Endothelial cell of umbilical vein (primary cell): ENCODE results near the gene URAD. TPM values are rescaled to one million over a fixed set of nuclear protein-coding genes. Genes with fewer than 3 reads are reported as not detected.

Experiments
- BruUV-seq: library from RNA; stranded (reverse); fragments of 400-500 nt; replicated peaks from 2 replicates; lab custom pipeline; 2021; lab: Mats Ljungman, UMichigan
- CTCF ChIA-PET: fragments of 300-600, 350-600 bp; sonication (Branson Sonifier 250); formaldehyde crosslinking; loops from one replicate; lab custom pipeline; 2021; ENCODE audit warnings: antibody characterized with exemption, inconsistent platforms; lab: Charles Lee
- POLR2A ChIA-PET: fragments of 300-600, 350-600 bp; sonication (Branson Sonifier 250); formaldehyde crosslinking; loops from one replicate; lab custom pipeline; 2021; ENCODE audit warnings: antibody characterized with exemption, inconsistent platforms; lab: Charles Lee
- DNase-seq: peaks from one replicate; pipeline ENCODE4 v3.0.0-alpha.2; 2011; ENCODE audit warnings: low read depth, low spot score
- FAIRE-seq: peaks from 2 replicates; lab custom pipeline; 2011; peaks lifted over from hg19 to GRCh38; lab: Jason Lieb, UNC
- H2AFZ ChIP-seq: 2 replicates; pipeline ENCODE4 v1.6.0; 2012; ENCODE audit warnings: low read depth, low read length, control low read depth, inconsistent platforms
- H3K27ac ChIP-seq: 2 replicates; pipeline ENCODE4 v1.5.1; 2011; ENCODE audit warnings: low read depth, mild to moderate bottlenecking, control low read depth, low read length, moderate library complexity; ENCODE audit not compliant: insufficient read depth
- H3K27me3 ChIP-seq, 2 experiments: 2 replicates each; pipeline versions ENCODE4 v1.6.0 to v1.6.1; 2011; ENCODE audit warnings: low read length in 2 of 2, mixed read lengths in 1 of 2; ENCODE audit not compliant: control insufficient read depth in 2 of 2, insufficient read depth in 2 of 2
- H3K36me3 ChIP-seq, 2 experiments: 2 replicates in 1 of 2; 3 replicates in 1 of 2; pipeline ENCODE4 v1.5.1; 2011; ENCODE audit warnings: low read length in 2 of 2, mild to moderate bottlenecking in 1 of 2, moderate library complexity in 1 of 2; ENCODE audit not compliant: control insufficient read depth in 2 of 2, insufficient read depth in 2 of 2; ENCODE audit errors: extremely low read depth in 1 of 2
- H3K4me1 ChIP-seq: 3 replicates; pipeline ENCODE4 v1.5.1; 2011; ENCODE audit warnings: mild to moderate bottlenecking, low read length; ENCODE audit not compliant: control insufficient read depth, insufficient read depth; ENCODE audit errors: extremely low read depth
- H3K4me2 ChIP-seq: 2 replicates; pipeline ENCODE4 v1.6.1; 2011; ENCODE audit warnings: low read length, control low read depth, mixed read lengths; ENCODE audit not compliant: insufficient read depth
- H3K4me3 ChIP-seq, 3 experiments: fragments of 200-600 bp in 1 of 3; sonication (generic), shearing (Covaris generic) in 1 of 3; replicated peaks in 1 of 3; 2 replicates each; pipeline ENCODE4 v1.5.1; 2011 to 2016; ENCODE audit warnings: control low read depth in 3 of 3, low read length in 3 of 3, mild to moderate bottlenecking in 2 of 3, inconsistent platforms in 1 of 3, low read depth in 1 of 3, moderate library complexity in 1 of 3; ENCODE audit not compliant: insufficient read depth in 1 of 3
- H3K79me2 ChIP-seq: 2 replicates; pipeline ENCODE4 v1.6.0; 2012; ENCODE audit warnings: low read length, inconsistent platforms; ENCODE audit not compliant: control insufficient read depth, insufficient read depth
- H3K9ac ChIP-seq: replicated peaks from 2 replicates; pipeline ENCODE3; 2011; ENCODE audit warnings: low read length, control low read depth; ENCODE audit not compliant: insufficient read depth; ENCODE audit errors: extremely low read depth
- H3K9me1 ChIP-seq: replicated peaks from 3 replicates; pipeline ENCODE4 v1.6.0; 2011; ENCODE audit warnings: mild to moderate bottlenecking, low read length; ENCODE audit not compliant: control insufficient read depth, insufficient read depth; ENCODE audit errors: extremely low read depth
- H3K9me3 ChIP-seq: replicated peaks from 2 replicates; pipeline ENCODE4 v1.5.1; 2012; ENCODE audit warnings: low read length, inconsistent platforms; ENCODE audit not compliant: control insufficient read depth, insufficient read depth
- H4K20me1 ChIP-seq: replicated peaks from 2 replicates; pipeline ENCODE3; 2011; ENCODE audit warnings: mild to moderate bottlenecking, low read length; ENCODE audit not compliant: control insufficient read depth, insufficient read depth; ENCODE audit errors: extremely low read depth
- EZH2 ChIP-seq: IDR thresholded peaks from 2 replicates; pipeline ENCODE4 v1.6.1; 2012; ENCODE audit warnings: borderline replicate concordance, low read depth, mild to moderate bottlenecking, moderate library complexity, low read length, inconsistent platforms; ENCODE audit not compliant: severe bottlenecking
- FOS ChIP-seq: IDR thresholded peaks from 2 replicates; pipeline ENCODE4 v1.6.1; 2011; ENCODE audit warnings: mild to moderate bottlenecking, low read length, moderate library complexity, borderline replicate concordance; ENCODE audit not compliant: insufficient read depth
- GATA2 ChIP-seq: IDR thresholded peaks from 2 replicates; pipeline ENCODE4 v1.7.0; 2011; ENCODE audit warnings: low read depth, mild to moderate bottlenecking, moderate library complexity, mixed read lengths, low read length; ENCODE audit not compliant: insufficient read length, insufficient read depth
- JUN ChIP-seq: IDR thresholded peaks from 2 replicates; pipeline ENCODE4 v1.6.1; 2011; ENCODE audit warnings: borderline replicate concordance, low read depth; ENCODE audit not compliant: insufficient read length, insufficient read depth
- MYC ChIP-seq: IDR thresholded peaks from one replicate; pipeline ENCODE4 v1.6.1; 2011; ENCODE audit warnings: mild to moderate bottlenecking, low read depth, low read length
- POLR2A ChIP-seq: IDR thresholded peaks from 2 replicates; pipeline ENCODE4 v1.6.1; 2012; ENCODE audit warnings: low read depth, mild to moderate bottlenecking, control low read depth, low read length
- POLR2AphosphoS5 ChIP-seq: IDR thresholded peaks from 2 replicates; pipeline ENCODE4 v1.6.1; 2012; ENCODE audit warnings: low read depth, mild to moderate bottlenecking, control low read depth, low read length, moderate library complexity; ENCODE audit not compliant: insufficient read depth
- dilution Hi-C: fragments of 300-500 bp; cut with MboI; formaldehyde crosslinking; loops from one replicate; pipeline ENCODE4 v1.15.0; 2019; ENCODE audit warnings: low sequenced_read_pairs; ENCODE audit not compliant: extremely low pct_ligation_motif_present
- intact Hi-C: fragments of 100-400 bp; cut with micrococcal nuclease; formaldehyde crosslinking; loops from one replicate; pipeline ENCODE4 v1.10.0; 2022
- polyA plus RNA-seq, 4 experiments: library from polyadenylated mRNA; depleted of rRNA in 3 of 4; stranded (reverse) in 3 of 4; unstranded in 1 of 4; fragments of >200 nt; gene quantifications; 2 replicates each; pipeline versions ENCODE4 v1.2.1 to v1.2.3, GENCODE V29; 2011 to 2012; ENCODE audit warnings: missing spikeins in 1 of 4
- total RNA-seq: library from RNA; stranded (reverse); gene quantifications from 2 replicates; pipeline ENCODE4 v1.2.3, GENCODE V29; 2021
- TF ChIP-seq, protein P1 (sequence below), 2 donors: IDR thresholded peaks; 1 replicate in 1 of 2; 2 replicates in 1 of 2; pipeline ENCODE4 v1.5.1; 2011; ENCODE audit warnings: low read length in 2 of 2, mild to moderate bottlenecking in 2 of 2, moderate library complexity in 2 of 2, control low read depth in 1 of 2, inconsistent platforms in 1 of 2, low read depth in 1 of 2; ENCODE audit not compliant: insufficient read depth in 1 of 2; ENCODE audit errors: extremely low read depth in 1 of 2
- TF ChIP-seq, protein P2 (sequence below): IDR thresholded peaks from 2 replicates; pipeline ENCODE4 v1.6.1; 2011; ENCODE audit not compliant: insufficient read depth, insufficient read length

Gene URAD
- total and polyA plus RNA-seq, 2 donors (not counting 3 experiments of a cell fraction or from before 2014, with no cell fraction given): not detected

DNA sequence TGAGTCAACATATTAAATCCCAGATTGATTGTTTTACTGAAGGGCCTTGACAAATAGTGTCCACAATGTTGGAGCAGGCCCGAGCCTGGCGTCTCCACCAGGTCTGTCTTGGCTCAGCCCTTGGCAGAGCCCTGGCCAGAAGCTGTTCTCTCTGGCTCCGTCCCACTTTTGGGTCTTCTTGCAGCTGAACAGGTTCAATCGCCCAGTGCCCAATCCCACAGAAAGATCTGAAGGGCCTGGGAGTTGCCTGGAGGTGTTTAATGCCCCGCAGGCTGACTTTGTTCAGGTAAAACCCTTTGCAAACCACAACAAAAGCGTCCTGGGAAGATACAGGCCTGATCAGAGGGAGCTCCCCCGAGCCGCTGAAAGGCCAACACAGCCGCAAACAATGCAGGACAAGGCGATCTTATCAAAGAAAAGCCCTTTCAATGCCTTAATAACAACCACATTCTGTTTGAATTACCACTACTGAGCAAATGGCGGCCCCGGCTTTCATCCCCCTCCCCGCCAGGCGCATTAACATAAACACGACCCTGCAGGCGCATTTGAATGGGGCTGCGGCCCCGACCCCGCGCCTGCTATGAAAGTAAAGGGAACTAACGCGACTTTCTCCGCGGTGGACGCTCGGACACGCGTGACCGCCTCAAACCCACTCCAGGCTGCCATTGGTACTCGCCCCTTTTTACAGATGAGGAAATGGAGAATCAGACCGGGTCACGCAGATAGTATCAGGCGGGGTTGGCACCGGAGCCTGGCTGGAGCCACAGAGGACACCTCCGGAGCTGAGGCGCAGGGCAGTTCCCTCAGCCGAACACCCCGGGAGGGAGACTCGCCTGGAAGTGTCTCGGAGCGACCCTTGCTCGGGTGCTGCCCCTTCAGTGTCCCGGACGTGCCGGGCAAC is 22.5 kb downstream of the URAD start:
- dilution Hi-C loops: no loop called here
- Histone ChIP-seq H3K9me3 (no peaks in the 10 kb centered on the region), H3K27me3 (peaks cover 84 to 98% of the 10 kb centered on the region in 2 experiments), H2AFZ (no peak overlapping the region), H3K4me1 (no peaks in the 10 kb centered on the region), H3K4me2 (no peak overlapping the region), H3K9ac (no peak overlapping the region), H3K9me1 (no peaks in the 10 kb centered on the region), H3K4me3 (no peak overlapping the region), H4K20me1 (no peaks in the 10 kb centered on the region), H3K27ac (no peak overlapping the region), H3K79me2 (no peaks in the 10 kb centered on the region), H3K36me3 (no peaks in the 10 kb centered on the region)
- ChIA-PET CTCF (interaction anchor here (1.2 to 1.8 kb wide), 3 partner anchors 12 to 18 kb away, joined by 4 to 6 read pairs (median 5); no protein-coding TSS in a partner anchor), POLR2A (no interaction called here)
- no TSS peak for BruUV-seq
- no peak for DNase-seq
- FAIRE-seq: no peak
- intact Hi-C loops: no loop called here
- TF ChIP-seq EZH2 (peak; percentile 29), MYC (no peak)

DNA sequence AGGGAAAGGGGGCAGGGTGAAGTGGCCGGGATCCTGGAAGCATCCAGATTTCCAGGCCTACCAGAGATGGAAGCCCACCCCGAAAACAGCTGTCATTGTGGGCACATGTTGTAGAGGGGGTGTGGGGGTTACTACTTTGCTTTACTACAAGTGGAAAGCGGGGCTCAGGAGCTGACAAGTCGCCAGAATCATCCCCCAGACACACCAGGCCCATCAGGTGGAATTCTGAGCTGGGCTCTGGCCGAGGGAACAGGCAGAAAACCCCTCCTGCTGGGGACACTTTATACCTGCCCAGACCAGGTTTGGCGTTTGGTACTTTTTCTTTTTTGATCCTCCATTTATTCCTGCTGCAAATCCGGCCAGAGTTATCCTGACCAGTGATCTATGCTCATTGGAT is 23.2 kb downstream of the URAD start:
- Histone ChIP-seq H3K4me2 (no peak overlapping the region), H3K4me1 (peaks cover 3% of the 10 kb centered on the region), H3K9me3 (no peaks in the 10 kb centered on the region), H2AFZ (no peak overlapping the region), H3K27me3 (peaks cover 83 to 98% of the 10 kb centered on the region in 2 experiments), H3K9ac (no peak overlapping the region), H3K79me2 (no peaks in the 10 kb centered on the region), H3K4me3 (no peak overlapping the region), H3K9me1 (no peaks in the 10 kb centered on the region), H3K36me3 (no peaks in the 10 kb centered on the region), H3K27ac (no peak overlapping the region), H4K20me1 (no peaks in the 10 kb centered on the region)
- TF ChIP-seq GATA2 (no peak), MYC (no peak), FOS (no peak), POLR2A (no peak), POLR2AphosphoS5 (no peak), JUN (no peak), EZH2 (no peak)
- TF ChIP-seq, protein P1, sequence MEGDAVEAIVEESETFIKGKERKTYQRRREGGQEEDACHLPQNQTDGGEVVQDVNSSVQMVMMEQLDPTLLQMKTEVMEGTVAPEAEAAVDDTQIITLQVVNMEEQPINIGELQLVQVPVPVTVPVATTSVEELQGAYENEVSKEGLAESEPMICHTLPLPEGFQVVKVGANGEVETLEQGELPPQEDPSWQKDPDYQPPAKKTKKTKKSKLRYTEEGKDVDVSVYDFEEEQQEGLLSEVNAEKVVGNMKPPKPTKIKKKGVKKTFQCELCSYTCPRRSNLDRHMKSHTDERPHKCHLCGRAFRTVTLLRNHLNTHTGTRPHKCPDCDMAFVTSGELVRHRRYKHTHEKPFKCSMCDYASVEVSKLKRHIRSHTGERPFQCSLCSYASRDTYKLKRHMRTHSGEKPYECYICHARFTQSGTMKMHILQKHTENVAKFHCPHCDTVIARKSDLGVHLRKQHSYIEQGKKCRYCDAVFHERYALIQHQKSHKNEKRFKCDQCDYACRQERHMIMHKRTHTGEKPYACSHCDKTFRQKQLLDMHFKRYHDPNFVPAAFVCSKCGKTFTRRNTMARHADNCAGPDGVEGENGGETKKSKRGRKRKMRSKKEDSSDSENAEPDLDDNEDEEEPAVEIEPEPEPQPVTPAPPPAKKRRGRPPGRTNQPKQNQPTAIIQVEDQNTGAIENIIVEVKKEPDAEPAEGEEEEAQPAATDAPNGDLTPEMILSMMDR (IDR thresholded peaks at IDR 0.05; ENCODE audit: extremely low read depth in 1 of 2, insufficient read depth in 1 of 2, low read depth in 1 of 2, low read length in 2 of 2): no peak
- TF ChIP-seq, protein P2, sequence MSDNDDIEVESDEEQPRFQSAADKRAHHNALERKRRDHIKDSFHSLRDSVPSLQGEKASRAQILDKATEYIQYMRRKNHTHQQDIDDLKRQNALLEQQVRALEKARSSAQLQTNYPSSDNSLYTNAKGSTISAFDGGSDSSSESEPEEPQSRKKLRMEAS: no peak
- CTCF ChIA-PET: interaction anchor here (1.2 to 1.8 kb wide), 3 partner anchors 11 to 19 kb away, joined by 4 to 6 read pairs (median 5); no protein-coding TSS in a partner anchor
- BruUV-seq: no TSS peak
- DNase-seq: no peak
- dilution Hi-C loops: no loop called here
- POLR2A ChIA-PET: no interaction called here
- intact Hi-C loops: no loop called here
- FAIRE-seq: no peak
